HG03442 (cell line): ENCODE data around the gene FCN3.

Experiments
- ATAC-seq: cut with Tn5 transposase; IDR thresholded peaks from one replicate; pipeline ENCODE4 v1.9.1; 2021; ENCODE audit warnings: mild to moderate bottlenecking, moderate library complexity; ENCODE audit not compliant: unreplicated experiment

The FCN3 gene

GRCh38 chr1:27381969-27382762 is 7.5 kb upstream of the FCN3 start:
- ATAC-seq: no peak

- ATAC-seq: no peak
Measured at GRCh38 chr1:27380766-27381733, 6.4 kb upstream of the FCN3 start.

GRCh38 chr1:27380224-27380623 is 5.6 kb upstream of the FCN3 start:
- no peak for ATAC-seq

- ATAC-seq: no peak
Measured at GRCh38 chr1:27379564-27380122, 5.0 kb upstream of the FCN3 start.

- ATAC-seq: no peak
Measured at GRCh38 chr1:27377760-27378495, 3.3 kb upstream of the FCN3 start.

- ATAC-seq: no peak
Measured at GRCh38 chr1:27372808-27373690, 1.6 kb downstream of the FCN3 start.

- no peak for ATAC-seq
Measured at GRCh38 chr1:27372022-27372807, 2.4 kb downstream of the FCN3 start.

GRCh38 chr1:27368869-27369582 is 5.6 kb downstream of the FCN3 start:
- no peak for ATAC-seq

GRCh38 chr1:27367160-27367650 is 7.4 kb downstream of the FCN3 start:
- no peak for ATAC-seq

- peak; percentile 37 for ATAC-seq
Measured at GRCh38 chr1:27366411-27367159, 8.0 kb downstream of the FCN3 start, which contains the start of gene MAP3K6. MAP3K6 (minus strand) TSS chr1:27366961; CDS start chr1:27366597, 364 bp downstream.

- peak; percentile 31 for ATAC-seq
Measured at GRCh38 chr1:27366113-27366410, 8.6 kb downstream of the FCN3 start.

- ATAC-seq: peak; percentile 9
Measured at GRCh38 chr1:27365372-27366112, 9.1 kb downstream of the FCN3 start.

- no peak for ATAC-seq
Measured at GRCh38 chr1:27364696-27365371, 9.8 kb downstream of the FCN3 start.

GRCh38 chr1:27363766-27364695 is 10.6 kb downstream of the FCN3 start:
- ATAC-seq: no peak

- ATAC-seq: no peak
Measured at GRCh38 chr1:27361553-27361952, 13.1 kb downstream of the FCN3 start.
